Frontal cortex (tissue), 4 donors: ENCODE results near the gene GRK1. TPM values are rescaled to one million over a fixed set of nuclear protein-coding genes. Genes with fewer than 3 reads are reported as not detected.
"Not testable (repeated sequence)": the region's sequence is repeated elsewhere in the genome, so short reads cannot be mapped to it uniquely, and the experiment has no call there.

Source experiments
- DNase-seq, 2 donors: peaks; one replicate each; pipeline ENCODE4 v3.0.0; 2012; ENCODE audit warnings: low spot score in 2 of 2
- FAIRE-seq: peaks from 2 replicates; lab custom pipeline; 2012; peaks lifted over from hg19 to GRCh38; lab: Jason Lieb, UNC
- total RNA-seq: library from RNA; depleted of rRNA; stranded (reverse); fragments of >200 nt; gene quantifications from one replicate; pipeline ENCODE4 v1.2.3, GENCODE V29; 2014
- donor health status: control.
- donor health status: control.
- donor health status: control.

The GRK1 gene
- total RNA-seq: under 0.01 TPM

GRCh38 chr13:113666951-113667701 lies at the start of gene GRK1:
Gene GRK1 (plus strand): TSS chr13:113667219. CDS start chr13:113667387, 168 bp downstream.
- FAIRE-seq (no peak), DNase-seq (no peak)

GRCh38 chr13:113617961-113618360 lies 49.1 kb upstream of the GRK1 start:
- FAIRE-seq (no peak), DNase-seq (no peak)

GRCh38 chr13:113618455-113618854 lies 48.6 kb upstream of the GRK1 start:
- no peak for DNase-seq
- FAIRE-seq: no peak

GRCh38 chr13:113620036-113620796 lies 46.8 kb upstream of the GRK1 start:
- DNase-seq (no peak), FAIRE-seq (no peak)

GRCh38 chr13:113621046-113621445 lies 46.0 kb upstream of the GRK1 start:
- FAIRE-seq: no peak
- DNase-seq: no peak

GRCh38 chr13:113621498-113621897 lies 45.5 kb upstream of the GRK1 start:
- DNase-seq, FAIRE-seq: not testable (repeated sequence)

- not testable (repeated sequence) for DNase-seq, FAIRE-seq
Measured at GRCh38 chr13:113621986-113622550, 45.0 kb upstream of the GRK1 start.

GRCh38 chr13:113622791-113623490 lies 44.1 kb upstream of the GRK1 start:
- DNase-seq (no peak), FAIRE-seq (no peak)

- FAIRE-seq: no peak
- no peak for DNase-seq
Measured at GRCh38 chr13:113623491-113624234, 43.4 kb upstream of the GRK1 start.

GRCh38 chr13:113624235-113624587 lies 42.8 kb upstream of the GRK1 start:
- FAIRE-seq: no peak
- DNase-seq: no peak

- FAIRE-seq, DNase-seq: not testable (repeated sequence)
Measured at GRCh38 chr13:113624640-113625304, 42.2 kb upstream of the GRK1 start.

GRCh38 chr13:113625965-113626721 lies 40.9 kb upstream of the GRK1 start:
- FAIRE-seq: no peak

GRCh38 chr13:113627136-113627535 lies 39.9 kb upstream of the GRK1 start:
- DNase-seq: no peak

More at GRCh38 chr13:113625965-113626721, 40.9 kb upstream of the GRK1 start:
- no peak for DNase-seq

GRCh38 chr13:113628291-113629270 lies 38.4 kb upstream of the GRK1 start:
- DNase-seq (no peak), FAIRE-seq (no peak)

More at GRCh38 chr13:113627136-113627535, 39.9 kb upstream of the GRK1 start:
- no peak for FAIRE-seq

- DNase-seq: no peak
- no peak for FAIRE-seq
Measured at GRCh38 chr13:113629866-113630265, 37.2 kb upstream of the GRK1 start.

GRCh38 chr13:113630296-113630695 lies 36.7 kb upstream of the GRK1 start:
- no peak for FAIRE-seq
- no peak for DNase-seq

GRCh38 chr13:113630804-113631203 lies 36.2 kb upstream of the GRK1 start:
- DNase-seq (no peak), FAIRE-seq (no peak)
